Measurements from ENCODE around the gene POPDC2.

The POPDC2 gene, protein sequence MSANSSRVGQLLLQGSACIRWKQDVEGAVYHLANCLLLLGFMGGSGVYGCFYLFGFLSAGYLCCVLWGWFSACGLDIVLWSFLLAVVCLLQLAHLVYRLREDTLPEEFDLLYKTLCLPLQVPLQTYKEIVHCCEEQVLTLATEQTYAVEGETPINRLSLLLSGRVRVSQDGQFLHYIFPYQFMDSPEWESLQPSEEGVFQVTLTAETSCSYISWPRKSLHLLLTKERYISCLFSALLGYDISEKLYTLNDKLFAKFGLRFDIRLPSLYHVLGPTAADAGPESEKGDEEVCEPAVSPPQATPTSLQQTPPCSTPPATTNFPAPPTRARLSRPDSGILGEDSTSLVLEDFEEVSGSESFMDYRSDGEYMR

DNA sequence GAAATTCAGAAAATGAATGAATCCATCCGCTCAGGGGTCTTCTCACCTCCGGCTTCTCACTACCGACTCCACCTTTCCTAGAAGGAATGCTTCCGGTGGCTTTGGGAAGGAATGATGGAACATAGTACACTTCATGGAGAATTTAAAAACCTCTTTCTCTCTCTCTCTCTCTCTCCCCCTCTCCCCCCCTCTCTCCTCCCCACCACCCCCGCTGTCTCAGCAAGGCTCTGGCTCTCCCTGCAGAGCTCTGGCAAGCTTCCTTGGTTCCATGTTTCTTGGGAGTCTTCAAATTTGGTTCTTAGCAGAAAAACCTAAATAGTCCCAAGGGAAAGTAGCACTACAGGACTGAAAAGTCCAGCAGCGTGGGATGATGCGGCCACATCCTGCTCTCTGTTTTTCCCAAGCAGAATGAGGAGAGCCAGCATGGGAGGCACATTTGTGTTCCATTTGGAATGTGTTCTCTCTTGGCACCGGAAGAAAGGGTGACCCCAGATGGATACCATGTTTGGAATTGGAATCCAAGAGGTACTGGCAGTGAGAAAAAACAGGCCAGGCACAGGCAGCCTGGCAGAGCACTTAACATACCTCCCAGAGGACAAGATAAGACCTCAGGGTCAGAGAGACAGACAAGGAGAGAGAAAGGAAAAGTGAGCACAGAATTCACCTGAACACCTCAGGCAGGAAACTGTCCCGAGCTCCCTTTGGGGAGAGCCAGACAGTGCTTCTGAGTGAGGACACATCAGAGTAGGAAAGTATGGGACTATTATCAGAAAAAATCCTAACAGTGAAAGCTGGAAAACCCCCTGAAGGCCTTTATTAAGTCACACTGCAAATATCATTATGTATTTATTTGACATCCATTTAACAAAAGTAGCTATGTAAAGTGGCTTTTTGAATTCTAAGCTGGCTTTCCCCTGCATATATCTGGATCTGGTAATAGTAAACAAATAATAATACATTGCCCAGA, at the start of gene POPDC2:
Gene POPDC2 (minus strand): TSS at position 116 of the 967 bp plus-strand sequence. CDS start 166 bp downstream, outside the sequence.
- TF ChIP-seq, protein P1, sequence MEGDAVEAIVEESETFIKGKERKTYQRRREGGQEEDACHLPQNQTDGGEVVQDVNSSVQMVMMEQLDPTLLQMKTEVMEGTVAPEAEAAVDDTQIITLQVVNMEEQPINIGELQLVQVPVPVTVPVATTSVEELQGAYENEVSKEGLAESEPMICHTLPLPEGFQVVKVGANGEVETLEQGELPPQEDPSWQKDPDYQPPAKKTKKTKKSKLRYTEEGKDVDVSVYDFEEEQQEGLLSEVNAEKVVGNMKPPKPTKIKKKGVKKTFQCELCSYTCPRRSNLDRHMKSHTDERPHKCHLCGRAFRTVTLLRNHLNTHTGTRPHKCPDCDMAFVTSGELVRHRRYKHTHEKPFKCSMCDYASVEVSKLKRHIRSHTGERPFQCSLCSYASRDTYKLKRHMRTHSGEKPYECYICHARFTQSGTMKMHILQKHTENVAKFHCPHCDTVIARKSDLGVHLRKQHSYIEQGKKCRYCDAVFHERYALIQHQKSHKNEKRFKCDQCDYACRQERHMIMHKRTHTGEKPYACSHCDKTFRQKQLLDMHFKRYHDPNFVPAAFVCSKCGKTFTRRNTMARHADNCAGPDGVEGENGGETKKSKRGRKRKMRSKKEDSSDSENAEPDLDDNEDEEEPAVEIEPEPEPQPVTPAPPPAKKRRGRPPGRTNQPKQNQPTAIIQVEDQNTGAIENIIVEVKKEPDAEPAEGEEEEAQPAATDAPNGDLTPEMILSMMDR (conservative IDR thresholded peaks at IDR 0.05), result no peak
- H3K27ac ChIP-seq, result no peak within 1 kb of the TSS

- no peak overlapping the region for H3K27ac ChIP-seq
- TF ChIP-seq, protein P1 (conservative IDR thresholded peaks at IDR 0.05), result no peak
Observed at GRCh38 chr3:119703820-119704531, 43.6 kb upstream of the POPDC2 start.

DNA sequence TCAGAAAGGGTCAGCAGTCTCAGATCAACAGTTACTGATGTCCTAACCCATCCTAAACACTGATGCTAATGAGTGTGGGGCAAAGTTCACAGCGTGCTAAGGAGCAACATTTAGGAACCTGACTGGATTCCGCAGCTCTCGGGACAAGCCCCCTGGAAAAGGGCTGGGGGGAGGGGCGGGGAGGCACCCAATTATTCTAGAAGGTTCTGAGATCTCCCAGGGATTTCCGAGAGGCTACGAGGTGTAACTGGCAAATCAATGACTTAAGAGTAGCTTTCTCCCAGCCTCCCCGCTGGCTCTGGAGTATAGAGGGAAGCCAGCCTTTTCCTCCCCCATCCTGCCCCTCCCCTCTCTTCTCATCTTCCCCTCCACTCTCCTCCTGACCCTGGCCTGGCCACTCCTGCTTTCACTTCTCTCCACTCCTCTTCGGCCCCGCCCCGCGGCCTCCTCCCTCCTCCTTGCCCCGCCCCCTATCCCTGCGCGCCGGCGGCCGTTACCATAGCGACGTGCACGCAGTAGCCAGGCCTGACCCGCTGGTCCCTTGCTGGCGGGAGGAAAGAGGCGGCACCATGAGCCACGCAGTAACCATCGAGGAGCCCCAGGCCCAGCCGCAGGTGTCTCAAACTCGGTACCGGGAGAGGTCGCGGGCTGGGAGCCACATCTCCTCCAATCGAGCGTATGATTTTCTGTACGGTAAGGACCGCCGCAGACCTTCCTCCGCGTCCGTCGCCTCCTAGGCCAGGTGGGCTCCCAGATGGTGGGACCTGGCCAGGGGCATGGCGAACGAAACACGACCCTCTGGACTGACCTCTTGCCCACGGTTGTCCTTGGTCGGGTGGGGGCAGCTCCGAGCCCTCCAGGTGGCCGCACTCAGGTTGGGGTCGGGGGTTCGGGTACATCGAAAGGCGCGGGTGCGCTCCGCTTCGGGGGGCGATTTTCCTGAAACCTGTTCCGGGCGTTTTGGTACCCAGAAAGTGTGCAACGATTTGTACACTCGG, 42.4 kb upstream of the POPDC2 start, which contains the start of gene CFAP91:
Gene CFAP91 (plus strand): TSS at position 493 of the 998 bp plus-strand sequence. CDS start 77 bp downstream, at position 570.
- TF ChIP-seq, protein P1 (conservative IDR thresholded peaks at IDR 0.05), result no peak
- no peak within 1 kb of the TSS; the same call in 1 of the 2 replicates for H3K27ac ChIP-seq

- TF ChIP-seq, protein P1 (conservative IDR thresholded peaks at IDR 0.05), result no peak
- no peak overlapping the region for H3K27ac ChIP-seq
Observed at GRCh38 chr3:119700920-119701734, 40.7 kb upstream of the POPDC2 start.

DNA sequence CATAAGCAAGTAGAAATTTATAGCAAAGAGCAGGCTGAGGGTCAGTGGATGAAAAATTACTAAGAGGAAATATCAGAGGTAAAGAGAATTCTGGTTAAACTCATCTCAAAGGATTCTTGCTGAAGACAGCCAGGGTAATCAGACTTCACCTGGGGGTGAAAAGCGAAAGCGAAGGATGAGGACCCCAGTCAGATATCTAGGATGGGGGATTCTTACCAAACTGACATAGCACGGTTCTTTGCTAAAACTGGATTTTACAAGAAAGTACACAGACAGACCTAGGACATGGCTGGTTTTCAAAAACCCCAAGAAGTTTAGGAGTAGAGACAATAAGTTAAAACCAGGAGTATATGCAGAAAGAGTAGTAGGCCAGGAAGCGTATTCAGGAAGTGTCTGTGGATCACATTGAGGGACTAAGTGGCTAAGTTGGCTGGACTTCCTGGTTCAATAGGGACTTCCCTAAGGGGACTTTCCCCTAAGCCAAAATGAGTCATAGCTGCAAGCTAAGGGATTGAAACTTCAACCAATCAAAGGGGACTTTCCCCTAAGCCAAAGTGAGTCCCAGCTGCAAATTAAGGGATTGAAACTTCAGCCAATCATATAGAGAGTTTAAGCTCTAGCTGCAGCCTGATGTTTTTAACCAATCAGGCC, 40.0 kb upstream of the POPDC2 start:
- H3K27ac ChIP-seq, result no peak overlapping the region
- TF ChIP-seq, protein P1 (conservative IDR thresholded peaks at IDR 0.05), result no peak
